GM21825 (cell line): Measurements from ENCODE around the gene CDC42BPA.
"Not testable (repeated sequence)": the region's sequence is repeated elsewhere in the genome, so short reads cannot be mapped to it uniquely, and the experiment has no call there.

Source experiments
- ATAC-seq: cut with Tn5 transposase; IDR thresholded peaks from one replicate; pipeline ENCODE4 v1.9.1; 2021; ENCODE audit warnings: mild to moderate bottlenecking, moderate library complexity; ENCODE audit not compliant: unreplicated experiment

CDC42BPA gene

DNA sequence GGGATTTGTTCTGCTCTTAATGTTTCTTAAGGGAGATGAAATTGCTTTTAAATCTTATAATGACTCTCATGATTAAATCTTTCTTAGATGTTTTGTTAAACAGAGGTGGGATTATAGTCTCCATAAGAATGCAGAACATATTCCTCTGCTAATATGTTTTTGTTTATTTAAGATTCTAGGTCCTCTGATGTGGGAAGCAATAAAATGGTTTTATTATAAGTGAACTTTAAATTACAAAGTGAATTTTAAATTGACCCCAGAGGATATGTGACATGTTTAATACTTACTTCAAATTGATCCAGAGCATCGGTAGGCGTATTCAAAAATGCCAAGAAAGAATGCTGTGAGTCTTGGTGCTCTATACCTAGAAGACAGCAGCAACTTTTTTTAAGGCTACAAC, 248.8 kb downstream of the CDC42BPA start:
- no peak for ATAC-seq

DNA sequence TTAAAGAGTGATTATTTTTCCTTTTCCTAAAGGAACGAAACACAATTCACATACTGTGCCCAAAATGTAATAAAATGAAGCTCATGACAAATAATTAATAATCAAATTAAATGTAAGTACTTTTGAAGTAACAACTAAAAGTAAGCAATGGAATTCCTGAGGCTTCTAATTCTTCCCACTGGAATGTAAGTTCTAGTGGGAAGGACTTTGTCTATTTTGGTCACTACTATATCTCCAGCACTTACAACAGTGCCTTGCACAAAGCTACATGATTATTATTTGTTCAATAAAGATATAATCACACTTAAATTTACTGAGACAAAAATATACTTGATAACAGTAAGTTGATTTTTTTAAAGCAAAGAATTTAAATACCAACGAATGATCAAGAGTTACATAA, 249.4 kb downstream of the CDC42BPA start:
- ATAC-seq: no peak

DNA sequence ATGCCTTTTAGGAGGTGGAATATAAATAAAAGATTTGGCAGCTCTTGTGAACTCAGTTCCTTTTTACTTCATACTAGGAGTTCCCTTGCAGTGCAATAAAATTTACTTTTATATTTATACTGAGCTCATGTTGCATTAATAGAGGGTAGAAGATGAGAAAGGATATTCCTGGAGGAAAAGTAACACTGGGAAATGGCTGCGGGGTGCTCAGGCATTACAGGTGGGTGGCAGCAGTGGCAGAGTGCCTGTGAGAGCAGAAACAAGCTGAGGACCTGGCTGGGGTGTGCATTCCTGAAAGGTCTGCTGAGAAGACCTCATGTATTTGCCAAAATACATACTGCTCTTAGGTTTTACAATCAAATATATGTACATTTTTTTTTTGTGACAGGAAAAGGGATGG, 251.3 kb downstream of the CDC42BPA start:
- ATAC-seq: no peak

DNA sequence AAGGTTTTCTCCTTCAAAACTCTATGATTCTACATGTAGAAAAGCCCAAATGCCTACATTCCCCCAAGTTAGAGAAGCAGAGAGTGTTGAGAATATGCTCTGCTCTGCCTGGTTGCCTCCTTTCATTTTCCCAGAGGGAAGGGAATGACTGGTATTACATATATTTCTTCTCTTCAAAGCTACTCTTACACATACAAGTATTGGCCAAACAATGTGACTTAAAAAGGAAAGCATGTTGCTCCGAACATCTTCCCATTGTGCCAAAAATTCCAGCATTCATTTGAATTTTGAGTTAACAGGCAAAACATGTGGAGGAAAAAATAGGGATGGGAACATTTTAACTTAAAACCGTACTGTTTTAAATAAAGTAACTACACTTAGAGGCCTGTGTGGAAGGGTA, 253.0 kb downstream of the CDC42BPA start:
- no peak for ATAC-seq

DNA sequence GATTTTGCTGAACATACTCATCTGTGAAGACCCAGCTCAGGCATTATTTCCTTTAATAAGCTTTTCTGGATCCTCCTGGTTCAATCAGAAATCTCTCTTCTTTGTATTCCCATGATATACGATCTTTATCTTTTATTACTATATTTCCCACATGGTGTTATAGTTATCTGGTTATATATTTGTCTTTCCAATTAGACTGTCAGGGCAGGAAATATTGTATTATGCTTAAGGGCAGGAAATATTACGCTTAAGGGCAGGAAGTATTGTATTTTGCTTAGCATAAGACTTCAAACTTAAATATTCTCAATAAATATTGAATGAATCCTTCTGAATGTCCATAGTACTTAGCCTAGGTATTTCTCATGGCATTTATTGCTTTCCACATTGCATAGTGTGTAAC, 256.0 kb downstream of the CDC42BPA start:
- ATAC-seq: no peak

DNA sequence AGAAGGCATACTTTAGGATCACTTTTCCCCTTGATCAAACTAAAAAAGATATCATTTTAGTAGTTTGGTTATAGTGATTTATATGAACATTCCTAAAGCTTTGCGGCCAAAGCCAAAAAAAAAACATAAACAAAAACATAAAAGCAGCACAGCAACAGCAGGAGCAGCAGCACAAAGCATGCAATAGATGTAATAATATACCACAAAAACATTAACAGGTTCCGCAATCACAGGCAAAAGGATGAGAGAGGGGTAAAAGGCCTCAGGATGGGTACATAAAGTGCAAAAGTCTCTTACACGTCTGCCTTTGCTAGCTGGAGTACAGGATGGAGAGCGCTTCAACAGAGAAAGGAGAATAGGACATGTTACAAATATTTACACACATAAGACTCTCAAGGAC, 259.2 kb downstream of the CDC42BPA start:
- no peak for ATAC-seq

DNA sequence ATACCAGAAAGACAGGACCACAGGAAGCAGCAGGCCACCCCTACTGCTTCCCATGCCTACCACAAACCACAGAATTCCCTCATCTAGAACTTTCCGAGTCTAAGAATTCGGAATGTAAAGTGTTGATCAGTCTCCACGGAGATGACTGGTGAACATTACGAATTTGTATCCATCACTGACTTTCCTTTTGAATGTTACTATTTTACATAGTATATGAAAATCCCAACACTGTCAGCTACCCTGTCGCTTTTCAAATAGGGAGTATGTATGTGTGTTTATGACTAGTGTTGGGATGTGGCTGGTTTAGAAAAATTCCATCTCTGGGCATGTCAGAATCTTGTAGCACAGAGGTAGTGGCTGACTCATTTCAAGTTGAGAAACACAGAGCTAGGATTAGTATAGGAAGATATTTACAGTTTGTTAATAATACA, 260.0 kb downstream of the CDC42BPA start:
- no peak for ATAC-seq

DNA sequence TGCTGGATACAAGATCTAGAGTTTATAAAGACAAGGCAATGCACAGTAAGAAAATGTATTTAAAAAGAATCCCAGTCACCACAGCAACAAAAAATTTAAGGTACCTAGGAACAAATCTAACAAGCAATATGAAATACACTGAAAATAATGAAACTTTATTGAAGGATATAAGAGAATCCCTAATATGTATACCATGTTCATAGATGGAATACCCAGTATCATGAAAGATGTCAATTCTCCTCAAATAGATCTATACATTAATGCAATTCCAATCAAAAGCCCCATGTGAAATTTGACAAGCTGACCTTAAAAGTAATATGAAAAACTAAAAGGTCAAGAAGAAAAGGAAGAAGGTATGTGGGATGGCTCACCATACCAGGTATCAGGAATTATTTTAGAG, 269.0 kb downstream of the CDC42BPA start:
- no peak for ATAC-seq

DNA sequence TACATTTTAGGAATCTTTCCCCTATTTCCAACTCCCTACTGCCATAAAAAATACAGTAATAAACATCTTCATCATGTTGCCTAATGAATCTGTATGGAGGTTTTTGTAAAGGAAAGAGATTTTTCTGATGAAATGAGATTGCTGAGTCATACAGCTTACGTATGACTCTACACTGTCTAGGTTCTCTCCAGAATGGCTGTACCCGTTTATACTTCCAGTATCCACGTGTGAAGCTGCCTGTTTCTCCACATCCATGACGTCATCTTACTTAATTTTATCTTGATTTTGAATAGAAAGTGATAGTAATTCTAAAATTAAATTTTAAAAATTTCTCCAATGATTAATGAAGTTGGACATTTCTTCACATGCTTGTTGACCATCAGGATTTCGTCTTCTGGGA, 274.5 kb downstream of the CDC42BPA start:
- no peak for ATAC-seq

DNA sequence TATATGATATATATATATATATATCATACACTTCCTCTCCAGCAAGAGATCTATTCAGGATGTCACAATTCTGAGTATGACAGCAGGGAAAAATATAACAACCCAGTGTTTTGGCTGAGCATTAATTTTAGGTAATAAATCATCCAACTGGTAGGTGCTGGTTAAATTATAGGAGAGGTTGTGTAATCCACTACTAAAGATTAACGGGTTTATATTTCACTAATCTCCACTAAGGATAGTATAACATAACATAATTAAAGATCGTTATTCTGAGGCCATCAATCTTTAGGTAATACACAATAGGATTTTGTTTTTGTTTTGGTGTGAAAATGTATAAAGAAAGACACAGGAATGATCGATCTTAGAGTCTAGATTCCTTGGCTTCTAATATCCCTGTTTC, 276.0 kb downstream of the CDC42BPA start:
- ATAC-seq: no peak

DNA sequence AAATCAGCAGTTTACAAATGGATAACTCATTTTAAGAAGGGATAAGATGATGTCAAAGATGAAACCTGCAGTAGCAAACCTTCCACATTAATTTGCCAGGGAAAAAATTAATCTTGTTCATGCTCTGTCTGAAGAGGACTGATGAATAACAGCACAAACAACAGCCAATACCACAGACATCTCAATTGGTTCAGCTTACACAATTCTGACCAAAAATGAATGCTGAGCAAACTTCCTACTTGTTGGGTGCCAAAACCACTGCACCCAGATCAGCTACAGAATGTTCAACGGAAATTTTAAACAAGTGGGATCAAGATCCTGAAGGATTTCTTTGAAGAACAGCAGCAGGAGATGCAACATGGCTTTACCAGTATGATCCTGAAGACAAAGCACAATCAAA, 279.9 kb downstream of the CDC42BPA start:
- ATAC-seq: no peak

DNA sequence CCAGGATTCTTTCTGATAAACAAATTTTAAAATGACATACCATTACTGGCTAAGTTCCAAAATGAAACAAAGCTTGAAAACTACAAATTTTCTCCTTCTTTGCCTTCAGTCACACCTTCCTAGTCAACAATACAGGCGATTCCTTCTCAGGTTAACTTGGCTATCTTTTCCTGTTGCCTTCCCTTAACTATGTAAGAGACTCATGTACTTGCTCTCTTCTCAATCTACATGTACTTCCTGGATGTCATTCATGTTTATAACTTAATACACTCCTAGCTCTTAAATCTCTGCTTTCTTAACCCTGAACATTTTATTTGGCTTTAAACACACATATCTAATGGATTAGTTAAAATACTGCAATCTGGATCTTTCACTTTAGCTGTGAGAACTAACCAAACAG, 281.2 kb downstream of the CDC42BPA start:
- ATAC-seq: no peak

DNA sequence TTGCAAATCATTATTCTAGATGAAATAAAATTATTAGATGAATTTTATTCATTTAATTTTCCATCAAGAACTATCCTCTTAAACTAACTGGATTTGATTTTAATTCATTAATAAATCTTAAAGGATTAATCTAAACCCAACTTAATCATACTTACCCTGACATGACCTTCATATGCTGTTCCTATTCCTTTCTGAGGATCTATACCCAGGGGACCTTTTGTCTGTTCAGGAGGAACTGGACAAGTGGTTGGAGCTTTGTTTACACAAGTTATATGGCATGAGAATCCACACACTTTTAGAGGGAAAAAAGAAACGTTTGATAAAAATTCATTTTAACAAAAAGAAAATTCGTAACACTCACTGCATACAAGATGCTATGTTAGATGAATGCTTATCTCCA, 283.0 kb downstream of the CDC42BPA start:
- ATAC-seq: no peak

DNA sequence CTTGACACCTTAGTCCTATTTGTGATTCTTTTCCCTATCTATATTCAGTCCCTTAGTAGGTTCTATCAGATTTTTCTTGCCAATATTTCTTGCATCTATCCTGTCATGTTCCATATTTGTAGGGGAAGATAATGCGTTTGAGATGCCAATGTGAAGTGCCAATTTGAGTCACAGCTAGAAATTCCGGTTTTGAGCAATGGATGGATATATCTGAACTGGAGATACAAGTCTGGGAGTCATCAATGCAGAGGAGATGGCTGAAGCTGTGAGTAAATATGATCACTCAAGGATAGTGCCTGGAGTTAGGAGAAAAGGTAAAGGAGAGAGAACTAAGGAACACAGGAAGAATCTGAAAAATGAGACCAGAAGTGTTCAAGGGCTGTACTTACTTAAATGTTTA, 284.4 kb downstream of the CDC42BPA start:
- ATAC-seq: no peak

DNA sequence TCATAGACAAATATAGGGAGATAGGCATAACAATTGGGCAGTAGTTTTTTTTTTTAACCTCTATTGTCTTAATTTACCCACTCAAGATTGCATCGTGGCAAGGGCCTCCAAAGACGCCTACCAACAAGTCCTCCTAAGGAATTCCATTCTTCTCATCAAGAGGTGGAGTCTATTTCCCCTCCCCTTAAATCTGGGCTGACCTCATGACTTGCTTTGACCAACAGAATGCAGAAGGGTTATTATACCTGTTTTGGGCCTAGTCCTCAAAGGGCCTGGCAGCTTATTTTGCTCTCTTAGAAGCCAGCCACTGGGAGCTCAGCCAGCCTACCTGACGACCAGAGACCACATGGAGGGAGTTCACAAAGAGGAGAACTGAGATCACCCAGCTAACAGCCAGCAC, 285.9 kb downstream of the CDC42BPA start:
- ATAC-seq: no peak

DNA sequence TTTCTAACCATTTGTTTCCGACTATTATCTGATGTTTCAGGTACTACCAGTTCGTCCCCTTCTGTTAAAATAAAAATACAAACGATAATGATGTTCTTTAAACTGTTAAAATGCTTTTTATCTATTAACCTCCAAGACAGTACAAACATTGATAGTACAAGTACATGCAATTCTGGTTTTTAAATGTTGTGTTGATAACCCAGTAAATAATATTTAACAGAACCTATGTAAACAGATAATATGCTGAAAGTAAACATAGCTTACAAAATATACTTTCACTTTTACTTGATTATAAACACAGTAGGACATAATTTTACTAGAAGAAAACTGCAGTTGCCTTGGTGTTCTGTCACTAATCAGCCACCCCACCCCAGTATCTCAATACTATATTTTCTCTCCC, 301.3 kb downstream of the CDC42BPA start:
- no peak for ATAC-seq

DNA sequence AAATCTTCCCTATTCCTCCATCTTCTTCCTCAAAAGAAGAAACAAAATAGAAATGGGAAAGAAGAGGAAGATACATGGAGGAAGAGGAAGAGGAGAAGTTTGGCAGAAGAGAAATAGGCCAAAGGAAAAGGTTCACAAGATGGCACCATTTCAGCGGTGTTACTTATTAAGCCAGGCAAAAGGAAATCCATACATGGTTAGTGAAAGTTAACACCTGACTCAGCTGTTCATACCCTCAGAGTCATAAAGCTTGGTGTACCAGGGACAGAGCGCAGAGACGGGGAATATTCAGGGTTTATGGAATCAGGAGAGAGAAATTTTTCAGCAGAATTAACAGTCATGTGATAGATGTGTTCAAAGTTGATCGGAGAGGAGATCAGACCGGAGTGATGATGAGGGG, 307.6 kb downstream of the CDC42BPA start:
- ATAC-seq: no peak

DNA sequence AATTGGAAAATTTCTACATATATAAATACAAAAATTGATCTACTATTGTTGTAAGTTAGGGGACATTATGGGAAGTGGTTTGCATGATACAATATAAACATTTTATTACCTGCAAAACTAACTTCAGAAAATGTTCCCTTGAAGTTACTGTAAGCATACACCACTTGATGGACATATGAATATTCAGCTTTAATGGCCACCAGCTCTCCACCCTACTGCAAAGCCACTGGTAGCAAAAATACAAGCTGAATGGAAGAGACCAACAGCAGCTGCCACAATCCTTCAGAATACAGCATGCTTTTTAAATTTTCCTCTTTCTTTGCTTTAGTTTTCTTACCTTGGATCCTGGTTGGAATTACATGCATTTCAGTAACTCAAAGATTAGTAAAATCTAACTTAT, 308.4 kb downstream of the CDC42BPA start:
- ATAC-seq: no peak

DNA sequence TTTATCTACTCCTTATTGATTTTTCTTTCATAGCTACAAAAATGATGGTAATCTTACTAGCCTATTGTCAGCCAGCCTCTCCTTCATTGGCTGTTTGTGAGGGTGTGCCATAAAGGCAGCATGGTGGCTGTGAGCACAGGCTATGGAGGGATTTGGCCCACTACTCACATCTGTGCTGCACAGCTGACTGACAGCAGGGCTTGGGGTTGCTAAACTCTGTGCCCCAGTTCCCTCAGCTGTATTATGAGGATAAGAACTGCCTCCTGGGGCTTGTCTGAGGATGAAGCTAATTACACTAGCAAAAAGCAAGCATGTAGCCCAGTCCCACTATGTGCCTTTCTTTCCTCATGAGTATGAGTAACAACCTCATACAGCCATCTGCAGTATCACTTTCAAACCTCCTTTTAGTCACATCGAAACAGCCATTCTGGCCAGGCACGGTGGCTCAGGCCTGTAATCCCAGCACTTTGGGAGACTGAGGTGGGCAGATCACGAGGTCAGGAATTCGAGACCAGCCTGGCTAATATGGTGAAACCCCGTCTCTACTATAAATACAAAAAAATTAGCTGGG, 312.0 kb downstream of the CDC42BPA start:
- ATAC-seq: no peak

DNA sequence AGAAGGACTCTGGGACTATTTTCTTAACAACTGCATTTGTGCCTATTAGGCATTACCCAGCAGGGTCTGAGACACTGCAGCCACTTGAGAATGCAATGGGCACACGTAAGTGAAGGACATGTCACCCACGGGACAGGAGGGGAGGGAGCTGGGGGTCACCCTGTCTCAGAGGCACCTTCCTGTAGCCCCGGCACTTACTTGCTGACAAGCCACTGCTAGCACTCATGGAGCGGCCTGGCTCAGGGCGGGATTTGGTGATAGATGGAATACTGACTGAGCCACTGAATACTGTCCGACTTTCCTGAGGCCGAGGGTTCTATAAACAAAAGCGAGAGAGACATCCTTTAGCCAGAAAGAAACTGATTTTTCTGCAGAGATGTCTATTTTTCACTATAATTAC, 313.5 kb downstream of the CDC42BPA start:
- ATAC-seq: no peak

DNA sequence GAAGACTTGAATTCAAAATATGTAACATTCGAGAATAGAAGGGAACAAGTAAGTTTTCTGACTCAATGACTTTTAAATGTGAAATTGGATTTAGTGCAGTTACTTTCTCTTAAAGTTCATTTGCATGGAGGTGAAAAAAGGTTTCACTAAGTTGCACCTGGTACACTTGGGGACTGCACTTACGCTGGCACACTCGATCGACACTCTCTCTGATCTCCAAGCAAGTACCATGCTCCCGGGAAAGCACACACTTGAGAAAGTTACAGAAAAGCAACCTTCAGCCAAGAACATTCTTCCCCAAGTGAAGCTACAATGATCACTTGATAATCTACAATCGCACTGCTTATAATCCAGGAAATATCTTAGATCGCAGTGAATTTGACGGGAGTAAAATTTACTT, 315.1 kb downstream of the CDC42BPA start:
- ATAC-seq: no peak

DNA sequence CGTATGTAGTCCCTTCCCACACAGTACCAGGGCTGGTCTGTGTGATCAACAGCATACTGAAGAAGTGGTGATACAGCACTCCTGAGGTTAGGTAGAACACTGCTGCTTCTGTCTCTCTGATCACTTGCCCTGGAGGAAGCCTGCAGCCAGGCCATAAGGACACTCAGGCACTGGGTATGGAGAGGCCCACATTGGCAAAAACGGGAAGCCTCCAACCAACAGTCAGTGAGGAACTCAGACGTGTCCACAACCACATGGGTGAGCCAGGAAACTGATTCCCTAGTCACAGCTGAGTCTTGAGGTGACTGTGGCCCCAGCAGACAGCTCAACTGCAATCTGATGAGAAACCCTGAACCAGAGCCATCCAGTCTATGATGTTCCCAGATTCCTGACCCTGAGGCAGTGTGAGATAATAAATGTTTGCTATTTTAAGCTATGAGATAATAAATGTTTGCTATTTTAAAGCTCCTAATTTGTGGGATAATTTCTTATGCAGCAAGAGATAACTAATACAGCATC, 315.7 kb downstream of the CDC42BPA start:
- ATAC-seq: no peak

DNA sequence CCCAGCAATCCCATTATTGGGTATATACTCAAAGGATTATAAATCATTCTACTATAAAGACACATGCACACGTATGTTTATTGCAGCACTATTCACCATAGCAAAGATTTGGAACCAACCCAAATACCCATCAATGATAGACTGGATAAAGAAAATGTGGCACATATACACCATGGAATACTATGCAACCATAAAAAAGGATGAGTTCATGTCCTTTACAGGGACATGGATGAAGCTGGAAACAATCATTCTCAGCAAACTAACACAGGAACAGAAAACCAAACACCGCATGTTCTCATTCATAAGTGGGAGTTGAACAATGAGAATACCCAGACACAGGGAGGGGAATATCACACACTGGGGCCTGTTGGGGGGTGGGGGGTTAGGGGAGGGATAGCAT, 318.7 kb downstream of the CDC42BPA start:
- not testable (repeated sequence) for ATAC-seq
